ENCODE results near the gene AKAP1.

DNA sequence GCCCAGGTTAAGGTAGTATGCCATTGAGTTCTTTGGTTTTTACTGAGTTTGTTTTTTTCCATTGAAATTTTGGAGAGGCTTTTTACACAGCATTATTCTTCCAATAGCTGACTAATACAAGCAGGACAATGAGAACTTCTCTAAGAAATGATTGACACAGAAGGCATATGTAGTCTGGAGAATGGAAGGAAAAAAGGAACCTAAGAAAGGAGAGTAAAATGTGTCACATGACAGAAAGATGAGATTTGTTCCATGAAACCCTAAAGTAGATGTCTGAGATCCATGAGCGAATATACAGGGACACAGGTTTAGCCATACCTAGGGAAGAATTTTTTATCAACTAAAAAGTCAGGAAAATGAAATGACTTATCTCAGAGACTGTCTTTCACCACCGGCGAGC, 80.7 kb downstream of the AKAP1 start:
- TF ChIP-seq, protein P1, sequence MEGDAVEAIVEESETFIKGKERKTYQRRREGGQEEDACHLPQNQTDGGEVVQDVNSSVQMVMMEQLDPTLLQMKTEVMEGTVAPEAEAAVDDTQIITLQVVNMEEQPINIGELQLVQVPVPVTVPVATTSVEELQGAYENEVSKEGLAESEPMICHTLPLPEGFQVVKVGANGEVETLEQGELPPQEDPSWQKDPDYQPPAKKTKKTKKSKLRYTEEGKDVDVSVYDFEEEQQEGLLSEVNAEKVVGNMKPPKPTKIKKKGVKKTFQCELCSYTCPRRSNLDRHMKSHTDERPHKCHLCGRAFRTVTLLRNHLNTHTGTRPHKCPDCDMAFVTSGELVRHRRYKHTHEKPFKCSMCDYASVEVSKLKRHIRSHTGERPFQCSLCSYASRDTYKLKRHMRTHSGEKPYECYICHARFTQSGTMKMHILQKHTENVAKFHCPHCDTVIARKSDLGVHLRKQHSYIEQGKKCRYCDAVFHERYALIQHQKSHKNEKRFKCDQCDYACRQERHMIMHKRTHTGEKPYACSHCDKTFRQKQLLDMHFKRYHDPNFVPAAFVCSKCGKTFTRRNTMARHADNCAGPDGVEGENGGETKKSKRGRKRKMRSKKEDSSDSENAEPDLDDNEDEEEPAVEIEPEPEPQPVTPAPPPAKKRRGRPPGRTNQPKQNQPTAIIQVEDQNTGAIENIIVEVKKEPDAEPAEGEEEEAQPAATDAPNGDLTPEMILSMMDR (IDR thresholded peaks at IDR 0.05) = no peak
- TF ChIP-seq POLR2A (IDR thresholded peaks at IDR 0.05) = no peak
